ENCODE data around the gene TMEM127. TPM values are rescaled to one million over a fixed set of nuclear protein-coding genes. Genes with fewer than 3 reads are reported as not detected.

TMEM127 gene
- polyA plus RNA-seq, 3 donors, result 72.3 to 107 (median 78.5) TPM

- Histone ChIP-seq H3K4me3 (replicated peaks in 1 of 3; ENCODE audit: low read depth in 2 of 3, low read length in 3 of 3) (peak overlapping the region in 1 of 3 experiments; percentile 67), H3K9ac (ENCODE audit: insufficient read depth, low read length, poor library complexity, severe bottlenecking) (no peak overlapping the region), H3K4me2 (replicated peaks; ENCODE audit: extremely low read depth, low read length, poor library complexity, severe bottlenecking) (no peak overlapping the region), H3K4me1 (ENCODE audit: control insufficient read depth in 1 of 2, insufficient read depth in 2 of 2, low read length in 2 of 2) (peaks cover 76 to 89% of the 10 kb centered on the region in 2 donors), H4K20me1 (ENCODE audit: insufficient read depth, low read length) (peaks cover 28% of the 10 kb centered on the region), H3K27me3 (ENCODE audit: control insufficient read depth in 2 of 2, insufficient read depth in 2 of 2, low read length in 2 of 2) (no peaks in the 10 kb centered on the region), H3K27ac (ENCODE audit: low read depth in 1 of 2, low read length in 2 of 2) (peak overlapping the region; percentile 94 to 99), H3K9me3 (replicated peaks in 1 of 2; ENCODE audit: control insufficient read depth in 1 of 2, insufficient read depth in 1 of 2, low read length in 2 of 2) (no peaks in the 10 kb centered on the region), H3K36me3 (replicated peaks in 1 of 2; ENCODE audit: control insufficient read depth in 1 of 2, insufficient read depth in 2 of 2, low read length in 2 of 2) (peaks cover 15 to 51% of the 10 kb centered on the region in 2 donors), H2AFZ (ENCODE audit: insufficient read depth, low read depth, low read length, poor library complexity, severe bottlenecking) (no peak overlapping the region), H3K79me2 (ENCODE audit: insufficient read depth, low read length) (peaks cover 95% of the 10 kb centered on the region)
- Mint-ChIP-seq H3K4me1 (peaks cover 81% of the 10 kb centered on the region), H3K36me3 (peaks cover 58 to 69% of the 10 kb centered on the region in 2 donors), H3K4me3 (peak overlapping the region in 1 of 2 donors; percentile 45), H3K9me3 (no peaks in the 10 kb centered on the region), H3K27ac (peak overlapping the region; percentile 70 to 100 (median 98)), H3K27me3 (ENCODE audit: low read depth in 3 of 3) (peaks cover 0 to 3% (median 0%) of the 10 kb centered on the region in 3 donors)
- TF ChIP-seq CTCF (IDR thresholded peaks at IDR 0.05), result no peak
- WGBS (ENCODE audit: insufficient coverage), result no CpG with 5 or more reads among the region's 2 CpGs
- no peak for DNase-seq
- intact Hi-C loops (cut with micrococcal nuclease), result loop anchor here (5.0 to 10.0 kb wide), 3 partner anchors 35 to 268 kb away; partner anchors contain the start of genes ANKRD36C (in 1 of the 2) and DUSP2 (in 1 of the 2)
These were observed 3.5 kb downstream of the TMEM127 start for GRCh38 chr2:96262306-96262705.

GRCh38 chr2:96261328-96262003, 4.3 kb downstream of the TMEM127 start:
- peaks cover 83% of the 10 kb centered on the region for H3K4me1 Mint-ChIP-seq
- peaks cover 91% of the 10 kb centered on the region for H3K79me2 ChIP-seq (ENCODE audit: insufficient read depth, low read length)

More at GRCh38 chr2:96261328-96262003, 4.3 kb downstream of the TMEM127 start:
- Mint-ChIP-seq H3K36me3 (peaks cover 62 to 73% of the 10 kb centered on the region in 2 donors), H3K9me3 (no peaks in the 10 kb centered on the region), H3K27ac (peak overlapping the region; percentile 97 to 100 (median 98)), H3K4me3 (peak overlapping the region; percentile 69 to 84), H3K27me3 (ENCODE audit: low read depth in 3 of 3) (peaks cover 0 to 6% (median 0%) of the 10 kb centered on the region in 3 donors)
- peaks cover 76 to 89% of the 10 kb centered on the region in 2 donors for H3K4me1 ChIP-seq (ENCODE audit: control insufficient read depth in 1 of 2, insufficient read depth in 2 of 2, low read length in 2 of 2)
- H3K27ac ChIP-seq (ENCODE audit: low read depth in 1 of 2, low read length in 2 of 2), result peak overlapping the region; percentile 94 to 99
- peak overlapping the region; percentile 64 for H3K4me2 ChIP-seq (replicated peaks; ENCODE audit: extremely low read depth, low read length, poor library complexity, severe bottlenecking)
- no peak for DNase-seq
- peaks cover 15 to 49% of the 10 kb centered on the region in 2 donors for H3K36me3 ChIP-seq (replicated peaks in 1 of 2; ENCODE audit: control insufficient read depth in 1 of 2, insufficient read depth in 2 of 2, low read length in 2 of 2)
- no peaks in the 10 kb centered on the region for H3K9me3 ChIP-seq (replicated peaks in 1 of 2; ENCODE audit: control insufficient read depth in 1 of 2, insufficient read depth in 1 of 2, low read length in 2 of 2)
- intact Hi-C loops (cut with micrococcal nuclease), result loop anchor here (5.0 to 10.0 kb wide), 3 partner anchors 34 to 267 kb away; partner anchors contain the start of genes ANKRD36C (in 1 of the 2) and DUSP2 (in 1 of the 2)
- TF ChIP-seq CTCF (IDR thresholded peaks at IDR 0.05), result no peak
- H3K9ac ChIP-seq (ENCODE audit: insufficient read depth, low read length, poor library complexity, severe bottlenecking), result peak overlapping the region; percentile 67
- no peaks in the 10 kb centered on the region for H3K27me3 ChIP-seq (ENCODE audit: control insufficient read depth in 2 of 2, insufficient read depth in 2 of 2, low read length in 2 of 2)
- no peak overlapping the region for H2AFZ ChIP-seq (ENCODE audit: insufficient read depth, low read depth, low read length, poor library complexity, severe bottlenecking)
- WGBS (ENCODE audit: insufficient coverage), result 100% methylated on average over 3 of the region's 6 CpGs
- H3K4me3 ChIP-seq (replicated peaks in 1 of 3; ENCODE audit: low read depth in 2 of 3, low read length in 3 of 3), result peak overlapping the region in 1 of 3 experiments; percentile 67
- peaks cover 20% of the 10 kb centered on the region for H4K20me1 ChIP-seq (ENCODE audit: insufficient read depth, low read length)

All from CD14-positive monocyte (primary cell).